H1 (cell line): Measurements from ENCODE around the gene PTHLH. TPM values are rescaled to one million over a fixed set of nuclear protein-coding genes. Genes with fewer than 3 reads are reported as not detected.

ENCODE experiments used
- CHD1 ChIP-seq: IDR thresholded peaks from 2 replicates; pipeline ENCODE4 v1.6.1; 2012; ENCODE audit warnings: low read depth, low read length, improper control_type of control experiment
- CHD7 ChIP-seq: fragments of 300-600 bp; sonication (generic); IDR thresholded peaks from 2 replicates; pipeline ENCODE4 v1.7.1; 2012; ENCODE audit warnings: low read length, moderate library complexity, mild to moderate bottlenecking, inconsistent platforms; ENCODE audit not compliant: insufficient replicate concordance
- MAX ChIP-seq: IDR thresholded peaks from 2 replicates; pipeline ENCODE4 v1.6.1; 2012; ENCODE audit warnings: inconsistent platforms
- POU5F1 ChIP-seq: IDR thresholded peaks from 2 replicates; pipeline ENCODE4 v1.6.1; 2011; ENCODE audit warnings: low read depth, mild to moderate bottlenecking, low read length, moderate library complexity
- RXRA ChIP-seq: IDR thresholded peaks from 2 replicates; pipeline ENCODE4 v1.6.1; 2011; ENCODE audit warnings: low read depth, mild to moderate bottlenecking, low read length, moderate library complexity; ENCODE audit not compliant: insufficient read depth
- SIRT6 ChIP-seq: IDR thresholded peaks from one replicate; pipeline ENCODE4 v1.7.1; 2012; ENCODE audit warnings: low read length, inconsistent platforms
- SRF ChIP-seq: IDR thresholded peaks from 2 replicates; pipeline ENCODE4 v1.6.1; 2011; ENCODE audit warnings: mild to moderate bottlenecking, low read depth, low read length, moderate library complexity
- TAF1 ChIP-seq: IDR thresholded peaks from 2 replicates; pipeline ENCODE4 v1.6.1; 2011; ENCODE audit warnings: mild to moderate bottlenecking, low read depth, low read length
- TAF7 ChIP-seq: optimal IDR thresholded peaks from 2 replicates; pipeline ENCODE3; 2011; ENCODE audit warnings: low read depth, mild to moderate bottlenecking, inconsistent platforms, low read length, moderate library complexity, borderline replicate concordance
- YY1 ChIP-seq: IDR thresholded peaks from 2 replicates; pipeline ENCODE4 v1.6.1; 2011; ENCODE audit warnings: low read depth, mild to moderate bottlenecking, low read length
- polyA plus RNA-seq, 7 experiments: library from polyadenylated mRNA; depleted of rRNA in 3 of 7; stranded (reverse) in 5 of 7; unstranded in 2 of 7; fragments of >200 nt in 5 of 7; fragments of 200-250 nt in 2 of 7; gene quantifications; 1 replicate in 5 of 7; 2 replicates in 1 of 7; 4 replicates in 1 of 7; pipeline versions ENCODE4 v1.2.1 to v1.2.3, GENCODE V29; 2011 to 2013; ENCODE audit warnings: missing spikeins in 2 of 7, mixed read lengths in 2 of 7
- total RNA-seq: library from RNA; stranded (reverse); fragmentation: NEBNext Ultra II Directional; extraction: Animal tissue kit (Norgen Biotek cat#: 25700); gene quantifications from 2 replicates; pipeline ENCODE4 v1.2.1, GENCODE V29; 2021

Gene PTHLH
- total and polyA plus RNA-seq, 2 of the 8 experiments (the other 6 are each of a cell fraction or from before 2014, with no cell fraction given): 0.32 TPM; not detected in 1

- TF ChIP-seq CHD7 (no peak), TAF1 (no peak), SIRT6 (no peak), TAF7 (no peak), POU5F1 (no peak), YY1 (no peak), RXRA (no peak), SRF (no peak), CHD1 (no peak), MAX (no peak)
Measured at GRCh38 chr12:28021704-28022103, 49.2 kb upstream of the PTHLH start (continued).
